NCI-H748 (cell line): ENCODE results near the gene SMARCC2.
A peak's percentile ranks its signal among the peaks of the same experiment; 100 is the strongest.
"Not testable (repeated sequence)": the region's sequence is repeated elsewhere in the genome, so short reads cannot be mapped to it uniquely, and the experiment has no call there.

Source experiments
- DNase-seq: peaks from one replicate; lab custom pipeline; 2025; ENCODE audit not compliant: unreplicated experiment; lab: John Stamatoyannopoulos, UW

Gene SMARCC2

GRCh38 chr12:56165369-56165768 is 23.9 kb downstream of the SMARCC2 start:
- no peak for DNase-seq

GRCh38 chr12:56164345-56164729 is 24.9 kb downstream of the SMARCC2 start:
- DNase-seq = no peak

GRCh38 chr12:56163533-56164344 is 25.5 kb downstream of the SMARCC2 start:
- no peak for DNase-seq

GRCh38 chr12:56162468-56163290 is 26.6 kb downstream of the SMARCC2 start:
- DNase-seq = no peak

- DNase-seq = no peak
Measured at GRCh38 chr12:56161690-56162351, 27.5 kb downstream of the SMARCC2 start.

- no peak for DNase-seq
Measured at GRCh38 chr12:56160894-56161689, 28.2 kb downstream of the SMARCC2 start.

GRCh38 chr12:56160193-56160763 is 29.0 kb downstream of the SMARCC2 start:
- no peak for DNase-seq

- DNase-seq = no peak
Measured at GRCh38 chr12:56159482-56160192, 29.6 kb downstream of the SMARCC2 start.

GRCh38 chr12:56158926-56159461 is 30.3 kb downstream of the SMARCC2 start:
- peak; percentile 27 for DNase-seq

GRCh38 chr12:56158029-56158925 is 31.0 kb downstream of the SMARCC2 start, which contains the start of gene MYL6:
Gene MYL6, plus strand, starts transcription at chr12:56158359. Its CDS starts 43 bp downstream, at chr12:56158402.
- DNase-seq = peak; percentile 99

GRCh38 chr12:56157201-56158028 is 31.9 kb downstream of the SMARCC2 start:
- peak; percentile 86 for DNase-seq

GRCh38 chr12:56156464-56157200 is 32.7 kb downstream of the SMARCC2 start:
- not testable (repeated sequence) for DNase-seq

GRCh38 chr12:56155256-56155845 is 33.9 kb downstream of the SMARCC2 start:
- DNase-seq = no peak

- DNase-seq = no peak
Measured at GRCh38 chr12:56154818-56155217, 34.5 kb downstream of the SMARCC2 start.

- no peak for DNase-seq
Measured at GRCh38 chr12:56154246-56154771, 35.0 kb downstream of the SMARCC2 start.

- no peak for DNase-seq
Measured at GRCh38 chr12:56153678-56154065, 35.6 kb downstream of the SMARCC2 start.
